ENCODE data around the gene SVOPL.

The SVOPL gene

GRCh38 chr7:138602451-138602850, 98.7 kb downstream of the SVOPL start:
- DNase-seq: no peak

GRCh38 chr7:138595454-138595853, 105.7 kb downstream of the SVOPL start:
- no peak for DNase-seq

- no peak for DNase-seq
These were observed 111.0 kb downstream of the SVOPL start for GRCh38 chr7:138590154-138590553.

- DNase-seq: no peak
These were observed 112.2 kb downstream of the SVOPL start for GRCh38 chr7:138588986-138589385.

- no peak for DNase-seq
These were observed 113.7 kb downstream of the SVOPL start for GRCh38 chr7:138587485-138587884.

GRCh38 chr7:138585283-138585993, 115.7 kb downstream of the SVOPL start:
- no peak for DNase-seq

GRCh38 chr7:138584696-138585095, 116.5 kb downstream of the SVOPL start:
- DNase-seq: no peak

GRCh38 chr7:138584283-138584682, 116.9 kb downstream of the SVOPL start:
- no peak for DNase-seq

- DNase-seq: no peak
These were observed 120.1 kb downstream of the SVOPL start for GRCh38 chr7:138581065-138581464.

- no peak for DNase-seq
These were observed 121.5 kb downstream of the SVOPL start for GRCh38 chr7:138579671-138580070.

GRCh38 chr7:138579136-138579535, 122.0 kb downstream of the SVOPL start:
- DNase-seq: no peak

GRCh38 chr7:138575897-138576428, 125.2 kb downstream of the SVOPL start:
- no peak for DNase-seq

GRCh38 chr7:138573741-138574140, 127.4 kb downstream of the SVOPL start:
- DNase-seq: no peak

- DNase-seq: no peak
These were observed 130.4 kb downstream of the SVOPL start for GRCh38 chr7:138570715-138571114.

GRCh38 chr7:138569418-138569817, 131.7 kb downstream of the SVOPL start:
- DNase-seq: no peak

GRCh38 chr7:138568655-138569054, 132.5 kb downstream of the SVOPL start:
- no peak for DNase-seq

GRCh38 chr7:138565451-138566114, 135.6 kb downstream of the SVOPL start:
- DNase-seq: no peak

- DNase-seq: no peak
These were observed 136.1 kb downstream of the SVOPL start for GRCh38 chr7:138565071-138565450.

- no peak for DNase-seq
These were observed 136.8 kb downstream of the SVOPL start for GRCh38 chr7:138564365-138564764.

- DNase-seq: no peak
These were observed 137.4 kb downstream of the SVOPL start for GRCh38 chr7:138563808-138564207.

- no peak for DNase-seq
These were observed 141.7 kb downstream of the SVOPL start for GRCh38 chr7:138559448-138559847.

GRCh38 chr7:138556771-138557484, 144.2 kb downstream of the SVOPL start:
- DNase-seq: no peak

- DNase-seq: no peak
These were observed 145.5 kb downstream of the SVOPL start for GRCh38 chr7:138555684-138556083.

- DNase-seq: no peak
These were observed 146.5 kb downstream of the SVOPL start for GRCh38 chr7:138554674-138555073.
